Heart left ventricle (tissue), 16 donors: Measurements from ENCODE around the gene RPS6KA2. TPM values are rescaled to one million over a fixed set of nuclear protein-coding genes. Genes with fewer than 3 reads are reported as not detected.
A peak's percentile ranks its signal among the peaks of the same experiment; 100 is the strongest.

Source experiments
- ATAC-seq, 4 donors: fragments of 200-7000 bp; cut with Tn5 transposase; one replicate each; pipeline ENCODE4 v1.9.1; 2020 to 2022; ENCODE audit warnings: moderate library complexity in 4 of 4, mild to moderate bottlenecking in 3 of 4, moderate number of reproducible peaks in 1 of 4
- DNase-seq, 5 donors: peaks; one replicate each; pipeline ENCODE4 v3.0.0-alpha.2; 2020
- H3K27ac ChIP-seq, 12 donors: fragments of 200-600 bp; sonication (generic) in 4 of 12; one replicate each; pipeline versions ENCODE4 v1.5.0 to v1.8.0; 2016 to 2022; ENCODE audit warnings: mild to moderate bottlenecking in 2 of 12
- H3K27me3 ChIP-seq, 9 donors: fragments of 200-600 bp; sonication (generic) in 2 of 9; one replicate each; pipeline versions ENCODE4 v1.5.1 to v1.8.0; 2016 to 2022; ENCODE audit warnings: mild to moderate bottlenecking in 3 of 9
- H3K36me3 ChIP-seq, 9 donors: fragments of 200-600 bp; sonication (generic) in 2 of 9; one replicate each; pipeline versions ENCODE4 v1.5.0 to v1.8.0; 2018 to 2022; ENCODE audit warnings: mild to moderate bottlenecking in 2 of 9
- H3K4me1 ChIP-seq, 12 donors: fragments of 200-600 bp; sonication (generic) in 4 of 12; one replicate each; pipeline versions ENCODE4 v1.5.0 to v1.8.0; 2016 to 2022; ENCODE audit warnings: mild to moderate bottlenecking in 3 of 12
- H3K4me3 ChIP-seq, 12 donors: fragments of 200-600 bp; sonication (generic) in 4 of 12; one replicate each; pipeline versions ENCODE4 v1.5.0 to v1.8.0; 2017 to 2022; ENCODE audit warnings: mild to moderate bottlenecking in 9 of 12, moderate library complexity in 4 of 12
- H3K9me3 ChIP-seq, 12 donors: fragments of 200-600 bp; sonication (generic) in 4 of 12; one replicate each; pipeline versions ENCODE4 v1.5.0 to v1.8.0; 2016 to 2022; ENCODE audit warnings: mild to moderate bottlenecking in 1 of 12
- CTCF ChIP-seq, 12 donors: fragments of 200-600 bp; sonication (generic) in 4 of 12; IDR thresholded peaks; one replicate each; pipeline versions ENCODE4 v1.5.0 to v1.8.0; 2018 to 2022; ENCODE audit warnings: antibody characterized with exemption in 12 of 12, mild to moderate bottlenecking in 5 of 12
- POLR2A ChIP-seq, 2 donors: fragments of 450-650 bp; IDR thresholded peaks; one replicate each; pipeline ENCODE4 v1.6.1; 2017; ENCODE audit warnings: antibody characterized with exemption in 2 of 2, mild to moderate bottlenecking in 2 of 2, moderate library complexity in 2 of 2
- WGBS, 4 donors: extraction: QIAGEN DNeasy Blood & Tissue Kit in 2 of 4; methylation state at CpG; one replicate each; pipeline versions ENCODE4 v1.1.5 to v1.1.7; 2013 to 2018; 5-methylcytosine and 5-hydroxymethylcytosine counted together
- intact Hi-C, 10 donors: fragments of 100-400 bp; cut with DNase I; formaldehyde crosslinking; loops; one replicate each; pipeline versions ENCODE4 v1.11.1 to v1.14.2; 2022
- polyA plus RNA-seq, 2 donors: library from polyadenylated mRNA; stranded (reverse); fragments of 200-250 nt; gene quantifications; one replicate each; pipeline ENCODE4 v1.2.3, GENCODE V29; 2013
- total RNA-seq, 9 donors: library from RNA; depleted of rRNA in 2 of 9; stranded (reverse); fragments of >200 nt in 2 of 9; fragmentation: NEBNext Ultra II Directional in 3 of 9; extraction: Animal tissue kit (Norgen Biotek cat#: 25700) in 3 of 9; gene quantifications; one replicate each; pipeline versions ENCODE4 v1.1.0 to v1.2.4, GENCODE V29; 2016 to 2023
- donor health status: ischemic (EF 13 %, LVEDD 7.1; RV severe dilation, severe dysfunction).
- donor health status: healthy with polysubstance abuse.
- donor health status: DM: no; HTN: yes; CAD: no.
- donor health status: DM: no; HTN: no; CAD: no.
- donor health status: ischemic (EF 25% LVEDD 6.9; RV normal size, moderate dysfunction).
- donor health status: ischemic (EF 25% LVEDD 5.7; RV mildly dilated, moderate dysfunction).
- donor health status: healthy.
- donor health status: DM: yes; HTN: yes; CAD: no.
- donor health status: ischemic (EF 35%, LVEDD 5.7; RV mildly dilated, moderate dysfunction).
- donor health status: nonischemic (EF 11% LVEDD 7.7; RV severe dilation, severe dysfunction).
- donor health status: DM: yes; HTN: yes; CAD: no.
- donor health status: PGD.
- donor health status: ischemic (EF 29% LVEDD 5.4; RV normal size, mild dysfunction).
- donor health status: nonischemic (EF 23%, LVEDD 6.1; RV moderate dilation, normal function).

RPS6KA2 gene
- total and polyA plus RNA-seq, 11 donors, result 23.0 to 171 (median 91.6) TPM

- 91 to 98% (median 96%) methylated on average over 11 of the region's 11 CpGs for WGBS, 4 donors
- Histone ChIP-seq H3K27me3 (no peaks in the 10 kb centered on the region), H3K9me3 (peaks cover 0 to 14% (median 6%) of the 10 kb centered on the region in 12 donors), H3K27ac (no peak overlapping the region), H3K4me1 (peaks cover 0 to 3% (median 0%) of the 10 kb centered on the region in 12 donors), H3K36me3 (no peaks in the 10 kb centered on the region), H3K4me3 (no peak overlapping the region)
- intact Hi-C loops, result no loop called here
- ATAC-seq, result no peak
- no peak for DNase-seq
- TF ChIP-seq POLR2A (IDR thresholded peaks at IDR 0.05) (no peak), CTCF (IDR thresholded peaks at IDR 0.05) (no peak)
Observed at GRCh38 chr6:166647896-166648295, 20.8 kb upstream of the RPS6KA2 start.

GRCh38 chr6:166646716-166647115, 19.7 kb upstream of the RPS6KA2 start:
- no peaks in the 10 kb centered on the region for H3K27me3 ChIP-seq
- peaks cover 0 to 17% (median 6%) of the 10 kb centered on the region in 12 donors for H3K9me3 ChIP-seq
- no peak overlapping the region for H3K4me3 ChIP-seq
- no peak overlapping the region for H3K27ac ChIP-seq
- no peak for ATAC-seq
- peaks cover 0 to 3% (median 0%) of the 10 kb centered on the region in 12 donors for H3K4me1 ChIP-seq
- H3K36me3 ChIP-seq, result no peaks in the 10 kb centered on the region
- intact Hi-C loops, result no loop called here
- 87 to 95% (median 91%) methylated on average over 9 of the region's 9 CpGs for WGBS, 4 donors
- no peak for DNase-seq
- TF ChIP-seq POLR2A (IDR thresholded peaks at IDR 0.05), result no peak
- TF ChIP-seq CTCF (IDR thresholded peaks at IDR 0.05), result no peak

GRCh38 chr6:166645896-166646295, 18.8 kb upstream of the RPS6KA2 start:
- intact Hi-C loops, result no loop called here
- no peak overlapping the region for H3K4me3 ChIP-seq
- H3K27me3 ChIP-seq, result no peaks in the 10 kb centered on the region
- no peak for TF ChIP-seq POLR2A (IDR thresholded peaks at IDR 0.05)
- TF ChIP-seq CTCF (IDR thresholded peaks at IDR 0.05), result no peak
- H3K27ac ChIP-seq, result no peak overlapping the region
- H3K36me3 ChIP-seq, result no peaks in the 10 kb centered on the region
- 87 to 96% (median 92%) methylated on average over 8 of the region's 8 CpGs for WGBS, 4 donors
- DNase-seq (no peak), ATAC-seq (no peak)
- peaks cover 0 to 4% (median under 1%) of the 10 kb centered on the region in 12 donors for H3K4me1 ChIP-seq
- peaks cover 0 to 17% (median 6%) of the 10 kb centered on the region in 12 donors for H3K9me3 ChIP-seq

GRCh38 chr6:166644681-166645080, 17.6 kb upstream of the RPS6KA2 start:
- peaks cover 0 to 16% (median 12%) of the 10 kb centered on the region in 12 donors for H3K4me1 ChIP-seq
- ATAC-seq (no peak), DNase-seq (no peak)
- H3K36me3 ChIP-seq, result no peaks in the 10 kb centered on the region
- peak overlapping the region in 1 of 12 donors; percentile 39 for H3K27ac ChIP-seq
- TF ChIP-seq POLR2A (IDR thresholded peaks at IDR 0.05) (no peak), CTCF (IDR thresholded peaks at IDR 0.05) (no peak)
- intact Hi-C loops, result no loop called here
- H3K4me3 ChIP-seq, result no peak overlapping the region
- H3K9me3 ChIP-seq, result peaks cover 0 to 17% (median 6%) of the 10 kb centered on the region in 12 donors
- 93 to 100% (median 97%) methylated on average over 1 of the region's 1 CpG for WGBS, 4 donors
- H3K27me3 ChIP-seq, result no peaks in the 10 kb centered on the region
